HG02970 (cell line): ENCODE data around the gene TBC1D2B.
"Not testable (repeated sequence)": the region's sequence is repeated elsewhere in the genome, so short reads cannot be mapped to it uniquely, and the experiment has no call there.

ENCODE experiments used
- ATAC-seq: cut with Tn5 transposase; IDR thresholded peaks from one replicate; pipeline ENCODE4 v1.9.1; 2021; ENCODE audit warnings: mild to moderate bottlenecking, moderate library complexity, moderate number of reproducible peaks; ENCODE audit not compliant: unreplicated experiment, low FRiP score

TBC1D2B gene

GRCh38 chr15:77980098-77980497 lies 97.4 kb downstream of the TBC1D2B start:
- ATAC-seq: no peak

GRCh38 chr15:77979157-77979556 lies 98.4 kb downstream of the TBC1D2B start:
- not testable (repeated sequence) for ATAC-seq

GRCh38 chr15:77978759-77979145 lies 98.8 kb downstream of the TBC1D2B start:
- ATAC-seq: not testable (repeated sequence)

- not testable (repeated sequence) for ATAC-seq
Measured at GRCh38 chr15:77977903-77978758, 99.4 kb downstream of the TBC1D2B start.

GRCh38 chr15:77976760-77977525 lies 100.6 kb downstream of the TBC1D2B start:
- not testable (repeated sequence) for ATAC-seq

- ATAC-seq: not testable (repeated sequence)
Measured at GRCh38 chr15:77976095-77976450, 101.4 kb downstream of the TBC1D2B start.

GRCh38 chr15:77975332-77976094 lies 102.0 kb downstream of the TBC1D2B start:
- no peak for ATAC-seq

GRCh38 chr15:77974416-77975331 lies 102.8 kb downstream of the TBC1D2B start:
- ATAC-seq: no peak

- ATAC-seq: no peak
Measured at GRCh38 chr15:77974098-77974414, 103.5 kb downstream of the TBC1D2B start.

GRCh38 chr15:77973273-77974097 lies 104.0 kb downstream of the TBC1D2B start:
- ATAC-seq: not testable (repeated sequence)

GRCh38 chr15:77972706-77973105 lies 104.8 kb downstream of the TBC1D2B start:
- ATAC-seq: not testable (repeated sequence)

GRCh38 chr15:77971875-77972274 lies 105.6 kb downstream of the TBC1D2B start:
- not testable (repeated sequence) for ATAC-seq

- not testable (repeated sequence) for ATAC-seq
Measured at GRCh38 chr15:77970813-77971360, 106.6 kb downstream of the TBC1D2B start.

- no peak for ATAC-seq
Measured at GRCh38 chr15:77969055-77969454, 108.5 kb downstream of the TBC1D2B start.

GRCh38 chr15:77967798-77968197 lies 109.7 kb downstream of the TBC1D2B start:
- no peak for ATAC-seq

GRCh38 chr15:77967235-77967615 lies 110.3 kb downstream of the TBC1D2B start:
- ATAC-seq: not testable (repeated sequence)

- ATAC-seq: no peak
Measured at GRCh38 chr15:77966540-77967234, 110.8 kb downstream of the TBC1D2B start.

- ATAC-seq: no peak
Measured at GRCh38 chr15:77964193-77964592, 113.3 kb downstream of the TBC1D2B start.
